Ishikawa (cell line): ENCODE data around the gene SLC26A6.

Experiments used
- CEBPB ChIP-seq: IDR thresholded peaks from 2 replicates; pipeline ENCODE4 v1.6.1; 2012
- CREB1 ChIP-seq: IDR thresholded peaks from 2 replicates; pipeline ENCODE4 v1.6.1; 2012; ENCODE audit warnings: low read depth
- EGR1 ChIP-seq: IDR thresholded peaks from 2 replicates; pipeline ENCODE4 v1.6.1; 2012
- EP300 ChIP-seq: IDR thresholded peaks from 2 replicates; pipeline ENCODE4 v1.6.1; 2012; ENCODE audit warnings: borderline replicate concordance
- FOXM1 ChIP-seq: IDR thresholded peaks from 2 replicates; pipeline ENCODE4 v1.6.1; 2012; ENCODE audit warnings: low read depth, borderline replicate concordance
- NFIC ChIP-seq: IDR thresholded peaks from 2 replicates; pipeline ENCODE4 v1.6.1; 2012
- RAD21 ChIP-seq: IDR thresholded peaks from 2 replicates; pipeline ENCODE4 v1.6.1; 2012; ENCODE audit warnings: low read depth
- TAF1 ChIP-seq: IDR thresholded peaks from 2 replicates; pipeline ENCODE4 v1.6.1; 2012; ENCODE audit warnings: low read depth, mild to moderate bottlenecking
- TCF12 ChIP-seq: IDR thresholded peaks from 2 replicates; pipeline ENCODE4 v1.6.1; 2012; ENCODE audit warnings: low read depth
- TEAD4 ChIP-seq: IDR thresholded peaks from 2 replicates; pipeline ENCODE4 v1.6.1; 2012
- YY1 ChIP-seq: IDR thresholded peaks from 2 replicates; pipeline ENCODE4 v1.6.1; 2012; ENCODE audit warnings: low read depth
- ZBTB7A ChIP-seq: IDR thresholded peaks from 2 replicates; pipeline ENCODE4 v1.6.1; 2012; ENCODE audit warnings: low read depth
- TF ChIP-seq, protein P1 (sequence below): IDR thresholded peaks from 2 replicates; pipeline ENCODE4 v1.6.1; 2012
- TF ChIP-seq, protein P2 (sequence below): IDR thresholded peaks from 2 replicates; pipeline ENCODE4 v1.6.1; 2012; ENCODE audit warnings: low read depth, mild to moderate bottlenecking
- TF ChIP-seq, protein P3 (sequence below): IDR thresholded peaks from 2 replicates; pipeline ENCODE4 v1.6.1; 2012

SLC26A6 gene

DNA sequence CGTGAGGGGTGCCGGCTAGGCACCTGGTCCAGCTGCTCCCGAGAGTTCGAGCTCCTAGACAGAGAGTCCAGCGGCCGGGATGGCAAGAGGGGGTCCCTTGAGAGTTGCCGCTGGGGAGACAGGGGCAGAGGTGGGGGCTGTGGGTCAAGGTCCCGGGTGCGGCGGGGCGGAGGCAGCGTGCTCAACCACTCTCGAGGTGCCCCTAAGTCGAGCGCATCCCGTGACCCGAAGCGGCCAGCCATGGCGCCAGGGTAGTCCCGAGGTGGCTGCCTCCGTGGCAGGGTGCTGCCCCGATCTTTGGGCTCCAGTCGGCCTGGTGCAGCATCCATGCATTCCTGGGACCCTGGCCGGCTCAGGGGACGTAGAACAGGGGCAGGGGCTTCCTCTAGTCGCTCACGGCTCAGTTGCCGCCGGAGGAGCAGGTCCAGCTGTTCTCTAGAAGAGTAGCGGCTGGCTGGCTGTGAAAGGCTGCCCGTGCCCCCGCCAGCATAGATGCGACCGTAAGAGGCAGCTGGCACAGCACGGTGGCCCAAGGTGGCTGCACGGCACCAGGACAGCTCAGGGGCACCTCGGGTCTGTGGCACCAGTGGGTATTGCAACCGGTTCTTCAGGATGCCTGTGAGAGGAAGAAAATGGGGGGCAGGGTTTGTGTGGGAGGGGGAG, 4.8 kb upstream of the SLC26A6 start:
- no peak for TF ChIP-seq CREB1
- TF ChIP-seq, protein P1, sequence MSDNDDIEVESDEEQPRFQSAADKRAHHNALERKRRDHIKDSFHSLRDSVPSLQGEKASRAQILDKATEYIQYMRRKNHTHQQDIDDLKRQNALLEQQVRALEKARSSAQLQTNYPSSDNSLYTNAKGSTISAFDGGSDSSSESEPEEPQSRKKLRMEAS = no peak
- no peak for TF ChIP-seq TAF1
- no peak for TF ChIP-seq FOXM1
- no peak for TF ChIP-seq CEBPB
- TF ChIP-seq YY1 = no peak
- no peak for TF ChIP-seq RAD21
- TF ChIP-seq, protein P2, sequence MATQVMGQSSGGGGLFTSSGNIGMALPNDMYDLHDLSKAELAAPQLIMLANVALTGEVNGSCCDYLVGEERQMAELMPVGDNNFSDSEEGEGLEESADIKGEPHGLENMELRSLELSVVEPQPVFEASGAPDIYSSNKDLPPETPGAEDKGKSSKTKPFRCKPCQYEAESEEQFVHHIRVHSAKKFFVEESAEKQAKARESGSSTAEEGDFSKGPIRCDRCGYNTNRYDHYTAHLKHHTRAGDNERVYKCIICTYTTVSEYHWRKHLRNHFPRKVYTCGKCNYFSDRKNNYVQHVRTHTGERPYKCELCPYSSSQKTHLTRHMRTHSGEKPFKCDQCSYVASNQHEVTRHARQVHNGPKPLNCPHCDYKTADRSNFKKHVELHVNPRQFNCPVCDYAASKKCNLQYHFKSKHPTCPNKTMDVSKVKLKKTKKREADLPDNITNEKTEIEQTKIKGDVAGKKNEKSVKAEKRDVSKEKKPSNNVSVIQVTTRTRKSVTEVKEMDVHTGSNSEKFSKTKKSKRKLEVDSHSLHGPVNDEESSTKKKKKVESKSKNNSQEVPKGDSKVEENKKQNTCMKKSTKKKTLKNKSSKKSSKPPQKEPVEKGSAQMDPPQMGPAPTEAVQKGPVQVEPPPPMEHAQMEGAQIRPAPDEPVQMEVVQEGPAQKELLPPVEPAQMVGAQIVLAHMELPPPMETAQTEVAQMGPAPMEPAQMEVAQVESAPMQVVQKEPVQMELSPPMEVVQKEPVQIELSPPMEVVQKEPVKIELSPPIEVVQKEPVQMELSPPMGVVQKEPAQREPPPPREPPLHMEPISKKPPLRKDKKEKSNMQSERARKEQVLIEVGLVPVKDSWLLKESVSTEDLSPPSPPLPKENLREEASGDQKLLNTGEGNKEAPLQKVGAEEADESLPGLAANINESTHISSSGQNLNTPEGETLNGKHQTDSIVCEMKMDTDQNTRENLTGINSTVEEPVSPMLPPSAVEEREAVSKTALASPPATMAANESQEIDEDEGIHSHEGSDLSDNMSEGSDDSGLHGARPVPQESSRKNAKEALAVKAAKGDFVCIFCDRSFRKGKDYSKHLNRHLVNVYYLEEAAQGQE = no peak
- no peak for TF ChIP-seq EP300
- no peak for TF ChIP-seq EGR1
- TF ChIP-seq, protein P3, sequence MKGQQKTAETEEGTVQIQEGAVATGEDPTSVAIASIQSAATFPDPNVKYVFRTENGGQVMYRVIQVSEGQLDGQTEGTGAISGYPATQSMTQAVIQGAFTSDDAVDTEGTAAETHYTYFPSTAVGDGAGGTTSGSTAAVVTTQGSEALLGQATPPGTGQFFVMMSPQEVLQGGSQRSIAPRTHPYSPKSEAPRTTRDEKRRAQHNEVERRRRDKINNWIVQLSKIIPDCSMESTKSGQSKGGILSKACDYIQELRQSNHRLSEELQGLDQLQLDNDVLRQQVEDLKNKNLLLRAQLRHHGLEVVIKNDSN = no peak
- no peak for TF ChIP-seq NFIC
- no peak for TF ChIP-seq TEAD4
- TF ChIP-seq TCF12 = no peak

DNA sequence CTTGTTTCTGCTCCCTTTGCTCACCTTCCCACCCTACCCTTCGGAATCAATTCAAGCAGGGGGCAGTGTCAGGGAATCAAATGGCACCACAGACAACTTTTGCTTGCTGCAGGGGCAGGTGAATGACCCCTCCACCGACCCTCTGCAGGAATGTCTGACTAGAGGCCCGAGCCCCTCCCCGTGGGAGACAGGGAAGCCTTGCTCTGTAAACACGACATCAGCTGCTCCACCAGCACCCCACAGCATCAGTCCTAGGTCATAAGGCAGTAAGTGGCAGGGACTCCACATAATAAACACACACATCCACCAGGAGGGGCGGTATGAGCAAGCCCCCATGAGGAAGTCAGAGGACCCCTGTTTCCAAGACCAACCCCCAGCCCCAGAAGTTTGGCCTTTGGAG, 2.0 kb upstream of the SLC26A6 start:
- TF ChIP-seq RAD21 = no peak
- TF ChIP-seq CEBPB = no peak
- TF ChIP-seq, protein P2 = no peak
- no peak for TF ChIP-seq TEAD4
- no peak for TF ChIP-seq EP300
- TF ChIP-seq, protein P3 = no peak
- no peak for TF ChIP-seq TCF12
- TF ChIP-seq, protein P1 = no peak
- no peak for TF ChIP-seq NFIC
- TF ChIP-seq ZBTB7A = no peak
- TF ChIP-seq TAF1 = no peak
- TF ChIP-seq YY1 = no peak
- TF ChIP-seq CREB1 = no peak
- TF ChIP-seq FOXM1 = no peak
- no peak for TF ChIP-seq EGR1

DNA sequence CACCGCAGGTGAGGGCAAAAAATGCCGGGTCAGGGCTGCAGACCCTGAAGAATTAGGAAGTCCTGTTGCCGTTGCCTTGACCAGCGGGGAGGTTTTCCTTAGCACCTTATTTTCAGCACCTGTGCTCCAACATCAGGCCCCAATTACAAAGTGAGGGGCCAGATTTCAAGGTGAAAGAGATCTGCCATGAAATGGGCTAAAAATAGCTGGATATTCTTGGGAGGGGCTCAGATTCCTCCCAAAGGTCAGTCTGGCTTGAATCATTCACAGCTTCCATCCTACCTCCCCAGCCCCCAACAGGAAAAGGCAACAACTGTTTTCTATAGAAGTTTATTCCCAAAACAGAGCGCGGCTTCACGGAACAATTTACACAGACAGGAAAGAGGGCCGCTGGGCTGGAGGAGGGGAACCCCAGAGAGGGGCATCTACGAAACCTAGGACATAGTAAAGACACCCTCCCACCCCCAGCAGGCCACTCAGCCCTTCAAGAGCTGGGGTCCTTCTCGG, 941 bp upstream of the SLC26A6 start:
- no peak for TF ChIP-seq RAD21
- no peak for TF ChIP-seq YY1
- no peak for TF ChIP-seq EGR1
- TF ChIP-seq CREB1 = no peak
- TF ChIP-seq, protein P1 = no peak

DNA sequence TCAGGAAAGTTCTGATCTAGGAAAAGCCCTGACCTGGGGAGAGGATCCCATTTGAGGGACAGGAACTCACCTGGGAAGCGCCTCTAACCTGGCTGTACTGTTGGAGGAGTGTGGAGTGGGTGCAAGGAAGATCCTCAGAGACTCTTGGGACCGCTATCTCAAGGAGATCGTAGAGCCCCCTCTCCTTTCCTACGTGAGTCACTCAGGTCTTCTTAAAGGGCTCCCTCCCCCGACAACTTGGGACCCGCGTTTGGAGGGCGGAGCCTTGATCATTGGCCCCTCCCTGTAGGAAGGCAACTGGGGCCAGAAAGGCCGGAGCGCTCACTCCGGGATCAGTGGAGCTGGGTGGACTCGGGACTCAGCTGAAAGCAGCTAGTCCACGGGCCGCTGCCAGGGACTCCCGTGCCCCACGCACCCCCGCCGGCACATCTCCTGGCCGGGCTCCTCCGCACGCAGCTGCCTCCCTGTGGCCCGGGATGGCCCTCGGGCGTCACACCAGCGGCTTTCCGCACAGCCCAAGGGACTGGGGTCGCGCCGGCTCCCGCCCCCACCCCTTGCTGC, 520 bp downstream of the SLC26A6 start:
- TF ChIP-seq, protein P1 = no peak
- TF ChIP-seq, protein P2 = no peak
- TF ChIP-seq NFIC = no peak
- TF ChIP-seq EGR1 = no peak
- TF ChIP-seq ZBTB7A = peak; percentile 74
- TF ChIP-seq YY1 = no peak
- 0 out of 2 replicates have a peak, but pooled peaks have one; percentile 8 for TF ChIP-seq TCF12
